GM23248 (cell line): Measurements from ENCODE around the gene NUDT9. TPM values are rescaled to one million over a fixed set of nuclear protein-coding genes. Genes with fewer than 3 reads are reported as not detected.

Experiments
- DNase-seq: peaks from one replicate; pipeline ENCODE4 v3.0.0-alpha.2; 2015
- H2AFZ ChIP-seq: fragments of 200-600 bp; sonication (generic); 2 replicates; pipeline ENCODE4 v1.6.1; 2016; ENCODE audit warnings: antibody characterized with exemption
- H3F3A ChIP-seq: fragments of 200-600 bp; sonication (generic); 2 replicates; pipeline ENCODE4 v1.6.1; 2016; ENCODE audit warnings: mild to moderate bottlenecking, antibody characterized with exemption, mixed run types; ENCODE audit not compliant: insufficient read depth
- H3K27ac ChIP-seq: fragments of 200-600 bp; sonication (generic); 2 replicates; pipeline ENCODE4 v1.5.1; 2016; ENCODE audit warnings: mild to moderate bottlenecking
- H3K27me3 ChIP-seq: fragments of 200-600 bp; sonication (generic); replicated peaks from 2 replicates; pipeline ENCODE4 v1.6.1; 2016; ENCODE audit warnings: mild to moderate bottlenecking; ENCODE audit not compliant: insufficient read depth
- H3K36me3 ChIP-seq: fragments of 200-600 bp; sonication (generic); 2 replicates; pipeline ENCODE4 v1.6.1; 2016; ENCODE audit warnings: low read depth, mild to moderate bottlenecking
- H3K4me1 ChIP-seq: fragments of 200-600 bp; sonication (generic); 2 replicates; pipeline ENCODE4 v1.6.1; 2016; ENCODE audit warnings: mild to moderate bottlenecking; ENCODE audit not compliant: insufficient read depth
- H3K4me2 ChIP-seq: fragments of 200-600 bp; sonication (generic); one replicate; pipeline ENCODE4 v1.6.1; 2016; ENCODE audit warnings: mild to moderate bottlenecking; ENCODE audit not compliant: unreplicated experiment
- H3K4me3 ChIP-seq: fragments of 200-600 bp; sonication (generic); 2 replicates; pipeline ENCODE4 v1.5.1; 2016; ENCODE audit warnings: mild to moderate bottlenecking
- H3K79me2 ChIP-seq: fragments of 200-600 bp; sonication (generic); 2 replicates; pipeline ENCODE4 v1.6.1; 2016; ENCODE audit warnings: mild to moderate bottlenecking; ENCODE audit not compliant: insufficient read depth
- H3K9ac ChIP-seq: fragments of 200-600 bp; sonication (generic); 2 replicates; pipeline ENCODE4 v1.6.1; 2016; ENCODE audit warnings: mild to moderate bottlenecking
- H3K9me2 ChIP-seq: fragments of 200-600 bp; sonication (generic); 2 replicates; pipeline ENCODE4 v1.6.1; 2016; ENCODE audit warnings: mixed run types, mild to moderate bottlenecking, moderate library complexity; ENCODE audit not compliant: insufficient read depth
- H3K9me3 ChIP-seq: fragments of 200-600 bp; sonication (generic); one replicate; pipeline ENCODE4 v1.6.1; 2017; ENCODE audit warnings: low read depth
- H4K20me1 ChIP-seq: fragments of 200-600 bp; sonication (generic); 2 replicates; pipeline ENCODE4 v1.6.0; 2016; ENCODE audit not compliant: insufficient read depth
- EZH2 ChIP-seq: fragments of 200-600 bp; sonication (generic); IDR thresholded peaks from 2 replicates; pipeline ENCODE4 v1.6.1; 2018; ENCODE audit warnings: antibody characterized with exemption, mild to moderate bottlenecking; ENCODE audit not compliant: insufficient read depth, poor library complexity, severe bottlenecking
- EZH2phosphoT487 ChIP-seq: fragments of 200-600 bp; sonication (generic); IDR thresholded peaks from 2 replicates; pipeline ENCODE4 v1.6.1; 2018; ENCODE audit warnings: antibody characterized with exemption, moderate library complexity, mild to moderate bottlenecking, low read depth; ENCODE audit not compliant: insufficient read depth
- WGBS, 2 experiments: methylation state at CpG; one replicate each; pipeline ENCODE4 v1.1.6; 2015 to 2017; ENCODE audit warnings: low lambda C conversion rate in 2 of 2, low coverage in 1 of 2; ENCODE audit errors: missing lambda C conversion rate in 2 of 2; 5-methylcytosine and 5-hydroxymethylcytosine counted together
- in situ Hi-C: fragments of 300-500 bp; cut with MboI; formaldehyde crosslinking; loops from 2 replicates; pipeline ENCODE4 v1.15.0; 2020
- polyA plus RNA-seq: library from polyadenylated mRNA; unstranded; fragments of >200 nt; fragmentation: Nextera tagmentation; extraction: Ambion mirVana; gene quantifications from 2 replicates; pipeline ENCODE4 v1.2.1, GENCODE V29; 2016
- total RNA-seq: library from RNA; depleted of rRNA; stranded (reverse); fragments of >200 nt; shearing (Covaris generic); gene quantifications from 2 replicates; pipeline ENCODE4 v1.2.3, GENCODE V29; 2014

The NUDT9 gene
- total and polyA plus RNA-seq, 2 experiments from 2014 or later, result 11.2 to 34.8 TPM

- no peaks in the 10 kb centered on the region for H3K27me3 ChIP-seq
- no peaks in the 10 kb centered on the region for H3K9me3 ChIP-seq
- in situ Hi-C loops, result loop anchor here (5.0 to 25.0 kb wide), 2 partner anchors 84 to 324 kb away; no protein-coding TSS in a partner anchor
- H3K79me2 ChIP-seq, result no peaks in the 10 kb centered on the region
- no peak overlapping the region for H3K9ac ChIP-seq
- peak overlapping the region; percentile 9 for H3K4me2 ChIP-seq
- H3K9me2 ChIP-seq, result no peaks in the 10 kb centered on the region
- no peak overlapping the region for H2AFZ ChIP-seq
- DNase-seq, result peak; percentile 38
- no peak overlapping the region for H3K4me3 ChIP-seq
- H4K20me1 ChIP-seq, result no peaks in the 10 kb centered on the region
- peaks cover 11% of the 10 kb centered on the region; the same call in 1 of the 2 replicates for H3K36me3 ChIP-seq
- peaks cover 9% of the 10 kb centered on the region; the same call in 1 of the 2 replicates for H3K4me1 ChIP-seq
- TF ChIP-seq EZH2phosphoT487 (no peak), EZH2 (no peak)
- H3K27ac ChIP-seq, result no peak overlapping the region
- H3F3A ChIP-seq, result peaks cover 15% of the 10 kb centered on the region; the same call in 1 of the 2 replicates
Measured at GRCh38 chr4:87461281-87461700, 38.9 kb downstream of the NUDT9 start.

- no peak overlapping the region for H3K9ac ChIP-seq
- no peak overlapping the region for H3K4me2 ChIP-seq
- WGBS, 2 experiments, result 65 to 79% methylated on average over 2 of the region's 2 CpGs
- no peaks in the 10 kb centered on the region for H3K79me2 ChIP-seq
- H3K9me3 ChIP-seq, result no peaks in the 10 kb centered on the region
- no peaks in the 10 kb centered on the region for H4K20me1 ChIP-seq
- no peak overlapping the region for H3K4me3 ChIP-seq
- H3F3A ChIP-seq, result peaks cover 15% of the 10 kb centered on the region; the same call in 1 of the 2 replicates
- no peak overlapping the region for H2AFZ ChIP-seq
- DNase-seq, result no peak
- no peak for TF ChIP-seq EZH2
- TF ChIP-seq EZH2phosphoT487, result no peak
- in situ Hi-C loops, result loop anchor here (5.0 to 25.0 kb wide), 2 partner anchors 85 to 325 kb away; no protein-coding TSS in a partner anchor
- H3K36me3 ChIP-seq, result peaks cover 11% of the 10 kb centered on the region; the same call in 1 of the 2 replicates
- no peaks in the 10 kb centered on the region for H3K9me2 ChIP-seq
- no peaks in the 10 kb centered on the region for H3K27me3 ChIP-seq
- H3K27ac ChIP-seq, result no peak overlapping the region
- H3K4me1 ChIP-seq, result peaks cover 9% of the 10 kb centered on the region; the same call in 1 of the 2 replicates
Measured at GRCh38 chr4:87462102-87462501, 39.7 kb downstream of the NUDT9 start.

GRCh38 chr4:87465739-87466366 is 43.5 kb downstream of the NUDT9 start:
- no peak overlapping the region for H3K4me3 ChIP-seq
- H3K9me2 ChIP-seq, result no peaks in the 10 kb centered on the region
- in situ Hi-C loops, result loop anchor here (25.0 kb wide), 1 partner anchor 329 kb away; no protein-coding TSS in a partner anchor
- peaks cover 8% of the 10 kb centered on the region; the same call in 1 of the 2 replicates for H3F3A ChIP-seq
- TF ChIP-seq EZH2, result no peak
- TF ChIP-seq EZH2phosphoT487, result no peak
- no peak overlapping the region for H3K9ac ChIP-seq
- no peaks in the 10 kb centered on the region for H3K9me3 ChIP-seq
- H4K20me1 ChIP-seq, result no peaks in the 10 kb centered on the region
- H3K4me2 ChIP-seq, result no peak overlapping the region
- H2AFZ ChIP-seq, result no peak overlapping the region
- no peaks in the 10 kb centered on the region for H3K79me2 ChIP-seq
- no peak overlapping the region for H3K27ac ChIP-seq
- no peaks in the 10 kb centered on the region for H3K27me3 ChIP-seq
- no peaks in the 10 kb centered on the region for H3K36me3 ChIP-seq
- peak; percentile 70 for DNase-seq
- H3K4me1 ChIP-seq, result peaks cover 7% of the 10 kb centered on the region; the same call in 1 of the 2 replicates
- WGBS, 2 experiments, result 45% methylated on average over 7 of the region's 7 CpGs

GRCh38 chr4:87469390-87469789 is 47.0 kb downstream of the NUDT9 start:
- no peaks in the 10 kb centered on the region for H3K9me3 ChIP-seq
- DNase-seq, result no peak
- no peaks in the 10 kb centered on the region for H3K9me2 ChIP-seq
- H3K4me3 ChIP-seq, result no peak overlapping the region
- 92 to 95% methylated on average over 6 of the region's 6 CpGs for WGBS, 2 experiments
- H3K79me2 ChIP-seq, result no peaks in the 10 kb centered on the region
- no peak overlapping the region for H2AFZ ChIP-seq
- no peak overlapping the region for H3K4me2 ChIP-seq
- TF ChIP-seq EZH2phosphoT487 (no peak), EZH2 (no peak)
- no peaks in the 10 kb centered on the region for H3K27me3 ChIP-seq
- H3K9ac ChIP-seq, result no peak overlapping the region
- no peak overlapping the region for H3K27ac ChIP-seq
- H3K4me1 ChIP-seq, result no peaks in the 10 kb centered on the region
- in situ Hi-C loops, result loop anchor here (25.0 kb wide), 1 partner anchor 332 kb away; no protein-coding TSS in a partner anchor
- H3F3A ChIP-seq, result peaks cover 5% of the 10 kb centered on the region; the same call in 1 of the 2 replicates
- H3K36me3 ChIP-seq, result no peaks in the 10 kb centered on the region
- H4K20me1 ChIP-seq, result no peaks in the 10 kb centered on the region
